ENCODE measurements around the gene FILIP1L. TPM values are rescaled to one million over a fixed set of nuclear protein-coding genes. Genes with fewer than 3 reads are reported as not detected.
A peak's percentile ranks its signal among the peaks of the same experiment; 100 is the strongest.

Gene FILIP1L
- total and polyA plus RNA-seq, 2 of the 4 experiments (the other 2 are of a cell fraction), result 11.5 to 19.9 TPM

GRCh38 chr3:100124201-100124761 is 10.0 kb upstream of the FILIP1L start:
- no peak overlapping the region for H4K5ac ChIP-seq (ENCODE audit: low read depth, low read length)
- no peak overlapping the region for H4K8ac ChIP-seq (ENCODE audit: low read depth in 2 of 2, low read length in 2 of 2)
- intact Hi-C loops (cut with micrococcal nuclease), result no loop called here
- ATAC-seq (ENCODE audit: low read depth), result no peak
- H3K56ac ChIP-seq (ENCODE audit: extremely low read depth, insufficient read depth, low read length), result no peak overlapping the region
- TF ChIP-seq MXI1 (IDR thresholded peaks at IDR 0.05; ENCODE audit: borderline replicate concordance, low read depth, low read length), result no peak
- no peak for TF ChIP-seq NFE2L2 (IDR thresholded peaks at IDR 0.05; ENCODE audit: low read depth, low read length)
- no peak for TF ChIP-seq RAD21 (IDR thresholded peaks at IDR 0.05; ENCODE audit: low read length)
- TF ChIP-seq CTCF (conservative IDR thresholded peaks at IDR 0.05; ENCODE audit: low read depth, low read length), result no peak
- no peak for TF ChIP-seq RFX5 (IDR thresholded peaks at IDR 0.05; ENCODE audit: low read depth, low read length)
- TF ChIP-seq FOS (IDR thresholded peaks at IDR 0.05; ENCODE audit: low read depth, low read length), result no peak
- TF ChIP-seq SMC3 (IDR thresholded peaks at IDR 0.05; ENCODE audit: low read depth, low read length), result no peak
- TF ChIP-seq MAZ (IDR thresholded peaks at IDR 0.05; ENCODE audit: borderline replicate concordance, low read depth, low read length), result no peak
- TF ChIP-seq CHD1 (IDR thresholded peaks at IDR 0.05; ENCODE audit: low read depth, low read length), result no peak
- no peak for TF ChIP-seq RCOR1 (IDR thresholded peaks at IDR 0.05; ENCODE audit: insufficient replicate concordance, low read length)
- no peak for TF ChIP-seq ELK1 (IDR thresholded peaks at IDR 0.05; ENCODE audit: borderline replicate concordance, low read depth, low read length)
- WGBS, 2 experiments (ENCODE audit: extremely low coverage in 2 of 2, insufficient read length in 1 of 2), result no CpG with 5 or more reads among the region's 5 CpGs
- H2BK5ac ChIP-seq (ENCODE audit: low read depth, low read length, poor library complexity, severe bottlenecking), result no peak overlapping the region
- peak overlapping the region; percentile 13; the same call in 1 of the 2 replicates for H2AK5ac ChIP-seq (ENCODE audit: low read depth, low read length)
- H2BK20ac ChIP-seq (ENCODE audit: low read depth, low read length), result no peak overlapping the region
- no peak overlapping the region for H3K4ac ChIP-seq (ENCODE audit: low read depth, low read length)
- H3K27ac ChIP-seq (ENCODE audit: insufficient read depth, low read length), result no peak overlapping the region
- H3K4me3 ChIP-seq (ENCODE audit: insufficient read depth, low read depth, low read length), result no peak overlapping the region
- H2BK120ac ChIP-seq (ENCODE audit: low read depth, low read length), result no peak overlapping the region
- H3K14ac ChIP-seq (replicated peaks; ENCODE audit: low read depth, low read length), result no peak overlapping the region
- DNase-seq, result no peak
- H3K9me1 ChIP-seq (ENCODE audit: insufficient read depth, low read length), result peaks cover 5% of the 10 kb centered on the region; the same call in 1 of the 2 replicates
- peaks cover 5% of the 10 kb centered on the region; the same call in 1 of the 2 replicates for H3K4me1 ChIP-seq (ENCODE audit: control insufficient read depth, insufficient read depth, low read length)
- no peak overlapping the region for H4K91ac ChIP-seq (ENCODE audit: insufficient read depth, low read depth, low read length)
- ChIA-PET POLR2A (ENCODE audit: unreplicated experiment) (no interaction called here), CTCF (no interaction called here)
- H3K9ac ChIP-seq (ENCODE audit: low read depth, low read length), result no peak overlapping the region
- H3K23ac ChIP-seq (ENCODE audit: low read depth, low read length), result no peak overlapping the region
- no peak overlapping the region for H2BK15ac ChIP-seq (ENCODE audit: low read depth, low read length)
- H2AK9ac ChIP-seq (replicated peaks; ENCODE audit: low read depth, low read length, poor library complexity), result no peak overlapping the region
- no peak overlapping the region for H3K4me2 ChIP-seq (ENCODE audit: low read depth, low read length)
- H3K27me3 ChIP-seq (ENCODE audit: control insufficient read depth, insufficient read depth, low read length), result no peaks in the 10 kb centered on the region
- dilution Hi-C loops (cut with HindIII; ENCODE audit: low sequenced_read_pairs, unreplicated experiment), result no loop called here
- no peaks in the 10 kb centered on the region for H3K36me3 ChIP-seq (ENCODE audit: control insufficient read depth, insufficient read depth, low read length)
- H3K18ac ChIP-seq (ENCODE audit: low read depth, low read length), result no peak overlapping the region
- H2AFZ ChIP-seq (replicated peaks; ENCODE audit: low read length, poor library complexity), result no peak overlapping the region
- in situ Hi-C loops (cut with MboI; ENCODE audit: low sequenced_read_pairs), result no loop called here
- no peaks in the 10 kb centered on the region for H3K9me3 ChIP-seq (ENCODE audit: control insufficient read depth, insufficient read depth, low read length)
- BruUV-seq (replicated peaks), result no TSS peak
- H3K79me1 ChIP-seq (ENCODE audit: low read depth in 1 of 2, low read length in 2 of 2), result no peaks in the 10 kb centered on the region
- no peaks in the 10 kb centered on the region for H4K20me1 ChIP-seq (ENCODE audit: insufficient read depth, low read length)

Measured in IMR-90 (cell line).